ENCODE data around the gene KDM3A. TPM values are rescaled to one million over a fixed set of nuclear protein-coding genes. Genes with fewer than 3 reads are reported as not detected.

Gene KDM3A
- polyA plus RNA-seq (ENCODE audit: insufficient read depth in 1 of 5, insufficient read length in 5 of 5, low replicate concordance in 1 of 5): 100 to 1,000 TPM in 1 of 5 donors, 10 to 100 TPM in 4; 52.7 to 100 (median 76.5) TPM
- long read RNA-seq, donor 1, full-length matches to known transcripts: 10 of 39 reads
- long read RNA-seq, donor 1, partial matches to known transcripts: 29 of 39 reads
- long read RNA-seq, donor 1, other reads (novel, unspliced or antisense): 0 of 39 reads
- long read RNA-seq, donor 2, full-length matches to known transcripts: 3 of 3 reads
- long read RNA-seq, donor 2, partial matches to known transcripts: 0 of 3 reads
- long read RNA-seq, donor 2, other reads (novel, unspliced or antisense): 0 of 3 reads
- long read RNA-seq, donor 3, full-length matches to known transcripts: 3 of 18 reads
- long read RNA-seq, donor 3, partial matches to known transcripts: 15 of 18 reads
- long read RNA-seq, donor 3, other reads (novel, unspliced or antisense): 0 of 18 reads
- long read RNA-seq, donor 4, full-length matches to known transcripts: 4 of 27 reads
- long read RNA-seq, donor 4, partial matches to known transcripts: 23 of 27 reads
- long read RNA-seq, donor 4, other reads (novel, unspliced or antisense): 0 of 27 reads
- long read RNA-seq, donor 5, full-length matches to known transcripts: 4 of 21 reads
- long read RNA-seq, donor 5, partial matches to known transcripts: 17 of 21 reads
- long read RNA-seq, donor 5, other reads (novel, unspliced or antisense): 0 of 21 reads
- long read RNA-seq, donor 6, full-length matches to known transcripts: 4 of 27 reads
- long read RNA-seq, donor 6, partial matches to known transcripts: 23 of 27 reads
- long read RNA-seq, donor 6, other reads (novel, unspliced or antisense): 0 of 27 reads
- long read RNA-seq, donor 7, full-length matches to known transcripts: 3 of 31 reads
- long read RNA-seq, donor 7, partial matches to known transcripts: 28 of 31 reads
- long read RNA-seq, donor 7, other reads (novel, unspliced or antisense): 0 of 31 reads
- long read RNA-seq, donor 8: 0 reads

- DNase-seq: peak; percentile 99
Observed at GRCh38 chr2:86440631-86441391, at the start of gene KDM3A. KDM3A (plus strand) TSS chr2:86441371; CDS start chr2:86442048, 677 bp downstream.

GRCh38 chr2:86392873-86393518, 48.2 kb upstream of the KDM3A start:
- no peak for DNase-seq

GRCh38 chr2:86393521-86394491, 47.4 kb upstream of the KDM3A start:
- no peak for DNase-seq

- no peak for DNase-seq
Observed at GRCh38 chr2:86396291-86396785, 44.8 kb upstream of the KDM3A start.

- no peak for DNase-seq
Observed at GRCh38 chr2:86397986-86398385, 43.2 kb upstream of the KDM3A start.

- DNase-seq: no peak
Observed at GRCh38 chr2:86398500-86399474, 42.4 kb upstream of the KDM3A start.

GRCh38 chr2:86400321-86400720, 40.9 kb upstream of the KDM3A start:
- DNase-seq: no peak

GRCh38 chr2:86410581-86410980, 30.6 kb upstream of the KDM3A start:
- no peak for DNase-seq

- DNase-seq: no peak
Observed at GRCh38 chr2:86411396-86411795, 29.8 kb upstream of the KDM3A start.

GRCh38 chr2:86412007-86412406, 29.2 kb upstream of the KDM3A start:
- no peak for DNase-seq

GRCh38 chr2:86413296-86414094, 27.7 kb upstream of the KDM3A start:
- DNase-seq: no peak

GRCh38 chr2:86414996-86415395, 26.2 kb upstream of the KDM3A start:
- DNase-seq: no peak

- DNase-seq: no peak
Observed at GRCh38 chr2:86416146-86416545, 25.0 kb upstream of the KDM3A start.

GRCh38 chr2:86417961-86418360, 23.2 kb upstream of the KDM3A start:
- no peak for DNase-seq

- no peak for DNase-seq
Observed at GRCh38 chr2:86420913-86421312, 20.3 kb upstream of the KDM3A start.

- no peak for DNase-seq
Observed at GRCh38 chr2:86426271-86426670, 14.9 kb upstream of the KDM3A start.

- no peak for DNase-seq
Observed at GRCh38 chr2:86429335-86429734, 11.8 kb upstream of the KDM3A start.

GRCh38 chr2:86430368-86430767, 10.8 kb upstream of the KDM3A start:
- DNase-seq: no peak
